GM12878 (cell line): ENCODE results near the gene KLHL36.

Experiments
- CBFB ChIP-seq: IDR thresholded peaks from 2 replicates; pipeline ENCODE4 v1.6.1; 2016; ENCODE audit warnings: antibody characterized with exemption, low read depth
- CEBPB ChIP-seq, 2 experiments: fragments of 150-350 bp in 1 of 2; IDR thresholded peaks; 2 replicates each; pipeline ENCODE4 v1.6.1; 2012 to 2014; ENCODE audit warnings: low read depth in 2 of 2, low read length in 2 of 2, borderline replicate concordance in 1 of 2, inconsistent platforms in 1 of 2
- DPF2 ChIP-seq: fragments of 450-650 bp; IDR thresholded peaks from 2 replicates; pipeline ENCODE4 v1.6.1; 2017; ENCODE audit warnings: mild to moderate bottlenecking
- GABPA ChIP-seq: IDR thresholded peaks from 2 replicates; pipeline ENCODE4 v1.6.1; 2014; ENCODE audit warnings: antibody characterized with exemption, low read depth, mild to moderate bottlenecking, inconsistent platforms
- HCFC1 ChIP-seq: fragments of 150-350 bp; IDR thresholded peaks from 2 replicates; pipeline ENCODE4 v1.6.1; 2014; ENCODE audit warnings: low read length
- POLR2AphosphoS5 ChIP-seq: IDR thresholded peaks from 2 replicates; pipeline ENCODE4 v1.6.1; 2011; ENCODE audit warnings: mild to moderate bottlenecking, low read length, inconsistent platforms
- RAD21 ChIP-seq: IDR thresholded peaks from 2 replicates; pipeline ENCODE4 v1.6.1; 2011; ENCODE audit warnings: mild to moderate bottlenecking, low read depth, low read length, moderate library complexity; ENCODE audit not compliant: insufficient read depth
- SMARCA5 ChIP-seq: fragments of 450-650 bp; IDR thresholded peaks from 2 replicates; pipeline ENCODE4 v1.6.1; 2017; ENCODE audit warnings: mild to moderate bottlenecking
- ZNF217 ChIP-seq: fragments of 450-650 bp; IDR thresholded peaks from 2 replicates; pipeline ENCODE4 v1.6.1; 2017; ENCODE audit warnings: antibody characterized with exemption, mild to moderate bottlenecking
- TF ChIP-seq, protein P1 (sequence below), 3 experiments: IDR thresholded peaks in 2 of 3; conservative IDR thresholded peaks in 1 of 3; 2 replicates each; pipeline ENCODE4 v1.5.1; 2011; ENCODE audit warnings: low read depth in 3 of 3, low read length in 3 of 3, mild to moderate bottlenecking in 3 of 3, control low read depth in 2 of 3, moderate library complexity in 2 of 3, inconsistent platforms in 1 of 3, mixed read lengths in 1 of 3; ENCODE audit not compliant: control insufficient read depth in 2 of 3, insufficient read depth in 1 of 3; ENCODE audit errors: extremely low read depth in 1 of 3
- TF ChIP-seq, protein P2 (sequence below): IDR thresholded peaks from 2 replicates; pipeline ENCODE4 v1.6.1; 2012; ENCODE audit warnings: low read length, inconsistent platforms
- TF ChIP-seq, protein P3 (sequence below): IDR thresholded peaks from 2 replicates; pipeline ENCODE4 v1.6.1; 2012; ENCODE audit warnings: improper control_type of control experiment, low read depth, low read length; ENCODE audit not compliant: insufficient replicate concordance
- TF ChIP-seq, protein P4 (sequence below): fragments of 450-650 bp; IDR thresholded peaks from 2 replicates; pipeline ENCODE4 v1.6.1; 2016; ENCODE audit warnings: mild to moderate bottlenecking

DNA sequence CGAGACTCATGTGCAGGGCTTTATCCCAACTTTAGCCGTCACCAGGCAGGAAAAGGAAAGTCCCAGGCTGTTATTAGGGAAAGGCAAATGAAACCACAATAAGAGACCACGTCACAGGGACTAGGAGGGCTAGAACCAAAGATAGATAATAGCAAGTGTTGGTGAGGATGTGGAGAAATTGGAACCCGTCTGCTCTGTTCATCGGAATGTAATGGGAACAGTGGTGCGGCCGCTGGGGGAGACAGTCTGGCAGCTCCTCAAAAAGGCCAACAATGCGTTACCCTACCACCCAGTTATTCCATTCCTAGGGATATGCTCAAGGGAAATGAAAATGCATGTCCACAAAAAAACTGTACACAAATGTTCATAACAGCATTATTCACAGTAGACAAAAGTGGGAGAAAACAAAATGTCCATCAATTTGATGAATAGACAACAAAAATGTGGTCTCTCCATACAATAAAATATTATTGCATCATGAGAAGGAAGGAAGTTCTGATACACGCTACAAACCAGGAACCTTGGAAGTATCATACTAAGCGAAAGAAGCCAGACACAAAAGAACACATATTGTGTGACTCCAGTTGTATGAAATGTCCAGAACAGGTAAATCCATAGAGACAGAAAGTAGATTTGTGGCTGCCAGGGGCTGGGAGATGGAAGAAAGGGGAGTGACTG, 32.0 kb downstream of the KLHL36 start:
- TF ChIP-seq, protein P1, sequence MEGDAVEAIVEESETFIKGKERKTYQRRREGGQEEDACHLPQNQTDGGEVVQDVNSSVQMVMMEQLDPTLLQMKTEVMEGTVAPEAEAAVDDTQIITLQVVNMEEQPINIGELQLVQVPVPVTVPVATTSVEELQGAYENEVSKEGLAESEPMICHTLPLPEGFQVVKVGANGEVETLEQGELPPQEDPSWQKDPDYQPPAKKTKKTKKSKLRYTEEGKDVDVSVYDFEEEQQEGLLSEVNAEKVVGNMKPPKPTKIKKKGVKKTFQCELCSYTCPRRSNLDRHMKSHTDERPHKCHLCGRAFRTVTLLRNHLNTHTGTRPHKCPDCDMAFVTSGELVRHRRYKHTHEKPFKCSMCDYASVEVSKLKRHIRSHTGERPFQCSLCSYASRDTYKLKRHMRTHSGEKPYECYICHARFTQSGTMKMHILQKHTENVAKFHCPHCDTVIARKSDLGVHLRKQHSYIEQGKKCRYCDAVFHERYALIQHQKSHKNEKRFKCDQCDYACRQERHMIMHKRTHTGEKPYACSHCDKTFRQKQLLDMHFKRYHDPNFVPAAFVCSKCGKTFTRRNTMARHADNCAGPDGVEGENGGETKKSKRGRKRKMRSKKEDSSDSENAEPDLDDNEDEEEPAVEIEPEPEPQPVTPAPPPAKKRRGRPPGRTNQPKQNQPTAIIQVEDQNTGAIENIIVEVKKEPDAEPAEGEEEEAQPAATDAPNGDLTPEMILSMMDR (IDR thresholded peaks at IDR 0.05 in 2 of 3, conservative IDR thresholded peaks at IDR 0.05 in 1 of 3; ENCODE audit: control insufficient read depth in 2 of 3, extremely low read depth in 1 of 3, insufficient read depth in 1 of 3, low read depth in 3 of 3, low read length in 3 of 3): no peak
- TF ChIP-seq POLR2AphosphoS5 (no peak), HCFC1 (no peak), ZNF217 (no peak), SMARCA5 (no peak), RAD21 (no peak), CBFB (no peak), GABPA (no peak), DPF2 (no peak), CEBPB (IDR thresholded peaks at IDR 0.05; ENCODE audit: borderline replicate concordance in 1 of 2, low read depth in 2 of 2, low read length in 2 of 2) (no peak)
- TF ChIP-seq, protein P2, sequence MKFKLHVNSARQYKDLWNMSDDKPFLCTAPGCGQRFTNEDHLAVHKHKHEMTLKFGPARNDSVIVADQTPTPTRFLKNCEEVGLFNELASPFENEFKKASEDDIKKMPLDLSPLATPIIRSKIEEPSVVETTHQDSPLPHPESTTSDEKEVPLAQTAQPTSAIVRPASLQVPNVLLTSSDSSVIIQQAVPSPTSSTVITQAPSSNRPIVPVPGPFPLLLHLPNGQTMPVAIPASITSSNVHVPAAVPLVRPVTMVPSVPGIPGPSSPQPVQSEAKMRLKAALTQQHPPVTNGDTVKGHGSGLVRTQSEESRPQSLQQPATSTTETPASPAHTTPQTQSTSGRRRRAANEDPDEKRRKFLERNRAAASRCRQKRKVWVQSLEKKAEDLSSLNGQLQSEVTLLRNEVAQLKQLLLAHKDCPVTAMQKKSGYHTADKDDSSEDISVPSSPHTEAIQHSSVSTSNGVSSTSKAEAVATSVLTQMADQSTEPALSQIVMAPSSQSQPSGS: no peak
- TF ChIP-seq, protein P3, sequence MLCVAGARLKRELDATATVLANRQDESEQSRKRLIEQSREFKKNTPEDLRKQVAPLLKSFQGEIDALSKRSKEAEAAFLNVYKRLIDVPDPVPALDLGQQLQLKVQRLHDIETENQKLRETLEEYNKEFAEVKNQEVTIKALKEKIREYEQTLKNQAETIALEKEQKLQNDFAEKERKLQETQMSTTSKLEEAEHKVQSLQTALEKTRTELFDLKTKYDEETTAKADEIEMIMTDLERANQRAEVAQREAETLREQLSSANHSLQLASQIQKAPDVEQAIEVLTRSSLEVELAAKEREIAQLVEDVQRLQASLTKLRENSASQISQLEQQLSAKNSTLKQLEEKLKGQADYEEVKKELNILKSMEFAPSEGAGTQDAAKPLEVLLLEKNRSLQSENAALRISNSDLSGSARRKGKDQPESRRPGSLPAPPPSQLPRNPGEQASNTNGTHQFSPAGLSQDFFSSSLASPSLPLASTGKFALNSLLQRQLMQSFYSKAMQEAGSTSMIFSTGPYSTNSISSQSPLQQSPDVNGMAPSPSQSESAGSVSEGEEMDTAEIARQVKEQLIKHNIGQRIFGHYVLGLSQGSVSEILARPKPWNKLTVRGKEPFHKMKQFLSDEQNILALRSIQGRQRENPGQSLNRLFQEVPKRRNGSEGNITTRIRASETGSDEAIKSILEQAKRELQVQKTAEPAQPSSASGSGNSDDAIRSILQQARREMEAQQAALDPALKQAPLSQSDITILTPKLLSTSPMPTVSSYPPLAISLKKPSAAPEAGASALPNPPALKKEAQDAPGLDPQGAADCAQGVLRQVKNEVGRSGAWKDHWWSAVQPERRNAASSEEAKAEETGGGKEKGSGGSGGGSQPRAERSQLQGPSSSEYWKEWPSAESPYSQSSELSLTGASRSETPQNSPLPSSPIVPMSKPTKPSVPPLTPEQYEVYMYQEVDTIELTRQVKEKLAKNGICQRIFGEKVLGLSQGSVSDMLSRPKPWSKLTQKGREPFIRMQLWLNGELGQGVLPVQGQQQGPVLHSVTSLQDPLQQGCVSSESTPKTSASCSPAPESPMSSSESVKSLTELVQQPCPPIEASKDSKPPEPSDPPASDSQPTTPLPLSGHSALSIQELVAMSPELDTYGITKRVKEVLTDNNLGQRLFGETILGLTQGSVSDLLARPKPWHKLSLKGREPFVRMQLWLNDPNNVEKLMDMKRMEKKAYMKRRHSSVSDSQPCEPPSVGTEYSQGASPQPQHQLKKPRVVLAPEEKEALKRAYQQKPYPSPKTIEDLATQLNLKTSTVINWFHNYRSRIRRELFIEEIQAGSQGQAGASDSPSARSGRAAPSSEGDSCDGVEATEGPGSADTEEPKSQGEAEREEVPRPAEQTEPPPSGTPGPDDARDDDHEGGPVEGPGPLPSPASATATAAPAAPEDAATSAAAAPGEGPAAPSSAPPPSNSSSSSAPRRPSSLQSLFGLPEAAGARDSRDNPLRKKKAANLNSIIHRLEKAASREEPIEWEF: no peak
- TF ChIP-seq, protein P4, sequence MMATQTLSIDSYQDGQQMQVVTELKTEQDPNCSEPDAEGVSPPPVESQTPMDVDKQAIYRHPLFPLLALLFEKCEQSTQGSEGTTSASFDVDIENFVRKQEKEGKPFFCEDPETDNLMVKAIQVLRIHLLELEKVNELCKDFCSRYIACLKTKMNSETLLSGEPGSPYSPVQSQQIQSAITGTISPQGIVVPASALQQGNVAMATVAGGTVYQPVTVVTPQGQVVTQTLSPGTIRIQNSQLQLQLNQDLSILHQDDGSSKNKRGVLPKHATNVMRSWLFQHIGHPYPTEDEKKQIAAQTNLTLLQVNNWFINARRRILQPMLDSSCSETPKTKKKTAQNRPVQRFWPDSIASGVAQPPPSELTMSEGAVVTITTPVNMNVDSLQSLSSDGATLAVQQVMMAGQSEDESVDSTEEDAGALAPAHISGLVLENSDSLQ: no peak
